GM23338 (cell line): ENCODE measurements around the gene BRD9. TPM values are rescaled to one million over a fixed set of nuclear protein-coding genes. Genes with fewer than 3 reads are reported as not detected.

Experiments
- CREB1 ChIP-seq: fragments of 250-450 bp; sonication (Bioruptor Pico); IDR thresholded peaks from 2 replicates; pipeline ENCODE4 v1.5.0; 2020; ENCODE audit warnings: low read depth, mild to moderate bottlenecking, moderate library complexity
- EZH2phosphoT487 ChIP-seq: fragments of 200-600 bp; sonication (generic); IDR thresholded peaks from one replicate; pipeline ENCODE4 v1.8.1; 2018; ENCODE audit warnings: antibody characterized with exemption; ENCODE audit not compliant: unreplicated experiment
- JUNB ChIP-seq: IDR thresholded peaks from one replicate; pipeline ENCODE4 v1.6.1; 2016; ENCODE audit warnings: antibody characterized with exemption; ENCODE audit not compliant: unreplicated experiment
- ZNF462 ChIP-seq: fragments of 250-450 bp; sonication (Bioruptor Pico); IDR thresholded peaks from 2 replicates; pipeline ENCODE4 v1.5.0; 2020; ENCODE audit warnings: mild to moderate bottlenecking, moderate library complexity
- polyA plus RNA-seq: library from polyadenylated mRNA; unstranded; fragments of >200 nt; fragmentation: Nextera tagmentation; extraction: Ambion mirVana; gene quantifications from 2 replicates; pipeline ENCODE4 v1.2.1, GENCODE V29; 2016
- total RNA-seq: library from RNA; depleted of rRNA; stranded (reverse); fragments of >200 nt; shearing (Covaris generic); gene quantifications from 2 replicates; pipeline ENCODE4 v1.2.3, GENCODE V29; 2014
- TF ChIP-seq, protein P1 (sequence below), 2 experiments: fragments of 200-600 bp in 1 of 2; sonication (generic) in 1 of 2; conservative IDR thresholded peaks; 2 replicates each; pipeline versions ENCODE4 v1.5.1 to v1.6.1; 2016 to 2017; ENCODE audit warnings: antibody characterized with exemption in 2 of 2, low read depth in 2 of 2, mild to moderate bottlenecking in 2 of 2, moderate library complexity in 1 of 2
- TF ChIP-seq, protein P2 (sequence below): IDR thresholded peaks from 2 replicates; pipeline ENCODE4 v1.6.1; 2016; ENCODE audit warnings: antibody characterized with exemption

The BRD9 gene
- total and polyA plus RNA-seq, 2 experiments from 2014 or later, result 32.9 to 54.7 TPM

GRCh38 chr5:920321-920720 lies 27.7 kb upstream of the BRD9 start (continued):
- TF ChIP-seq ZNF462 (CRISPR knock-in tag) (no peak), EZH2phosphoT487 (no peak), CREB1 (CRISPR knock-in tag) (no peak), JUNB (no peak)
- TF ChIP-seq, protein P1, sequence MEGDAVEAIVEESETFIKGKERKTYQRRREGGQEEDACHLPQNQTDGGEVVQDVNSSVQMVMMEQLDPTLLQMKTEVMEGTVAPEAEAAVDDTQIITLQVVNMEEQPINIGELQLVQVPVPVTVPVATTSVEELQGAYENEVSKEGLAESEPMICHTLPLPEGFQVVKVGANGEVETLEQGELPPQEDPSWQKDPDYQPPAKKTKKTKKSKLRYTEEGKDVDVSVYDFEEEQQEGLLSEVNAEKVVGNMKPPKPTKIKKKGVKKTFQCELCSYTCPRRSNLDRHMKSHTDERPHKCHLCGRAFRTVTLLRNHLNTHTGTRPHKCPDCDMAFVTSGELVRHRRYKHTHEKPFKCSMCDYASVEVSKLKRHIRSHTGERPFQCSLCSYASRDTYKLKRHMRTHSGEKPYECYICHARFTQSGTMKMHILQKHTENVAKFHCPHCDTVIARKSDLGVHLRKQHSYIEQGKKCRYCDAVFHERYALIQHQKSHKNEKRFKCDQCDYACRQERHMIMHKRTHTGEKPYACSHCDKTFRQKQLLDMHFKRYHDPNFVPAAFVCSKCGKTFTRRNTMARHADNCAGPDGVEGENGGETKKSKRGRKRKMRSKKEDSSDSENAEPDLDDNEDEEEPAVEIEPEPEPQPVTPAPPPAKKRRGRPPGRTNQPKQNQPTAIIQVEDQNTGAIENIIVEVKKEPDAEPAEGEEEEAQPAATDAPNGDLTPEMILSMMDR (conservative IDR thresholded peaks at IDR 0.05; ENCODE audit: low read depth in 2 of 2), result no peak
- TF ChIP-seq, protein P2, sequence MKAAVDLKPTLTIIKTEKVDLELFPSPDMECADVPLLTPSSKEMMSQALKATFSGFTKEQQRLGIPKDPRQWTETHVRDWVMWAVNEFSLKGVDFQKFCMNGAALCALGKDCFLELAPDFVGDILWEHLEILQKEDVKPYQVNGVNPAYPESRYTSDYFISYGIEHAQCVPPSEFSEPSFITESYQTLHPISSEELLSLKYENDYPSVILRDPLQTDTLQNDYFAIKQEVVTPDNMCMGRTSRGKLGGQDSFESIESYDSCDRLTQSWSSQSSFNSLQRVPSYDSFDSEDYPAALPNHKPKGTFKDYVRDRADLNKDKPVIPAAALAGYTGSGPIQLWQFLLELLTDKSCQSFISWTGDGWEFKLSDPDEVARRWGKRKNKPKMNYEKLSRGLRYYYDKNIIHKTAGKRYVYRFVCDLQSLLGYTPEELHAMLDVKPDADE, result no peak
